WERI-Rb-1 (cell line): ENCODE measurements around the gene ERP44.

Experiments used
- DNase-seq: peaks from one replicate; pipeline ENCODE4 v3.0.0-alpha.2; 2020
- H3K27ac ChIP-seq: fragments of 250-450 bp; sonication (Bioruptor Pico); 2 replicates; pipeline ENCODE4 v1.5.1; 2020; ENCODE audit warnings: mild to moderate bottlenecking, moderate library complexity
- H3K27me3 ChIP-seq: fragments of 250-450 bp; sonication (Bioruptor Pico); 2 replicates; pipeline ENCODE4 v1.5.1; 2021; ENCODE audit warnings: mild to moderate bottlenecking, low read depth, moderate library complexity; ENCODE audit not compliant: insufficient read depth, severe bottlenecking
- H3K36me3 ChIP-seq: fragments of 250-450 bp; sonication (Bioruptor Pico); 2 replicates; pipeline ENCODE4 v1.5.1; 2020; ENCODE audit warnings: mild to moderate bottlenecking, moderate library complexity
- H3K4me3 ChIP-seq: 2 replicates; pipeline ENCODE4 v1.5.1; 2011; ENCODE audit warnings: low read depth, mild to moderate bottlenecking, control low read depth, low read length
- H3K9me3 ChIP-seq: fragments of 250-450 bp; sonication (Bioruptor Pico); 2 replicates; pipeline ENCODE4 v1.5.1; 2021; ENCODE audit warnings: mild to moderate bottlenecking, moderate library complexity; ENCODE audit not compliant: severe bottlenecking
- CTCF ChIP-seq: IDR thresholded peaks from 2 replicates; pipeline ENCODE4 v1.5.1; 2011; ENCODE audit warnings: low read depth, mild to moderate bottlenecking, control low read depth, inconsistent platforms, low read length

ERP44 gene

GRCh38 chr9:100058699-100059579 is 39.9 kb downstream of the ERP44 start:
- no peaks in the 10 kb centered on the region for H3K27me3 ChIP-seq
- no peak overlapping the region for H3K27ac ChIP-seq
- peaks cover 9% of the 10 kb centered on the region for H3K36me3 ChIP-seq
- no peaks in the 10 kb centered on the region for H3K9me3 ChIP-seq
- no peak overlapping the region for H3K4me3 ChIP-seq
- DNase-seq, result no peak
- no peak for TF ChIP-seq CTCF

GRCh38 chr9:100057624-100058023 is 41.2 kb downstream of the ERP44 start:
- Histone ChIP-seq H3K27ac (no peak overlapping the region), H3K36me3 (peaks cover 12% of the 10 kb centered on the region), H3K9me3 (no peaks in the 10 kb centered on the region), H3K4me3 (no peak overlapping the region), H3K27me3 (no peaks in the 10 kb centered on the region)
- no peak for TF ChIP-seq CTCF
- no peak for DNase-seq

GRCh38 chr9:100056561-100056960 is 42.2 kb downstream of the ERP44 start:
- Histone ChIP-seq H3K36me3 (peaks cover 20% of the 10 kb centered on the region), H3K27me3 (no peaks in the 10 kb centered on the region), H3K27ac (no peak overlapping the region), H3K4me3 (no peak overlapping the region), H3K9me3 (no peaks in the 10 kb centered on the region)
- no peak for DNase-seq
- TF ChIP-seq CTCF, result no peak

- TF ChIP-seq CTCF, result no peak
- no peaks in the 10 kb centered on the region for H3K9me3 ChIP-seq
- peaks cover 20% of the 10 kb centered on the region for H3K36me3 ChIP-seq
- no peak overlapping the region for H3K27ac ChIP-seq
- no peaks in the 10 kb centered on the region for H3K27me3 ChIP-seq
- no peak for DNase-seq
- no peak overlapping the region for H3K4me3 ChIP-seq
These were observed 46.4 kb downstream of the ERP44 start for GRCh38 chr9:100052375-100052774.

GRCh38 chr9:100049551-100049950 is 49.2 kb downstream of the ERP44 start:
- Histone ChIP-seq H3K27ac (no peak overlapping the region), H3K9me3 (no peaks in the 10 kb centered on the region), H3K27me3 (no peaks in the 10 kb centered on the region), H3K4me3 (no peak overlapping the region), H3K36me3 (peaks cover 31% of the 10 kb centered on the region)
- DNase-seq, result no peak
- no peak for TF ChIP-seq CTCF

- H3K36me3 ChIP-seq, result no peaks in the 10 kb centered on the region
- no peak for TF ChIP-seq CTCF
These were observed 60.3 kb downstream of the ERP44 start for GRCh38 chr9:100038472-100038871.

More at GRCh38 chr9:100038472-100038871, 60.3 kb downstream of the ERP44 start:
- DNase-seq, result no peak
- Histone ChIP-seq H3K9me3 (no peaks in the 10 kb centered on the region), H3K27me3 (no peaks in the 10 kb centered on the region), H3K27ac (no peak overlapping the region), H3K4me3 (no peak overlapping the region)
